ENCODE data around the gene DRICH1.

DNA sequence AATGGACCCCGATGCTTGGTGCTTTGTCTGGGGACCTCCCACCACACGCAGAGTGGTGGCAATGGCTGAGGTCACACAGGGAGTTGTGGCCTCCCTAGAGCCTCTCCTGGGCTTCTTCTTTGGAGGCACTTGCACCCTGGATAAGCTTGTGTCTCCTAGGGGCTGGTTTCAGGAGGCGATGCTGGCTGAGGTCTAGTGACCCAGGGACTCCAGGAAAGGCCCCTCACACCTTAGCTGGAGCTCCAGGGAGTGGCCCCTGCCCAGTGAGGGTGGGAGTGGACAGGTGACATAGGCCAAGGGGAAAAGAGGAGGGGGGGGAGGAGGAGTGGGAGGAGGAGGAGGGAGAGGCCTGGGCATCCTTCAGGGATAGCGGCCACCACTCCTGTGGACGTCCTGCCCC is 52.8 kb downstream of the DRICH1 start:
- TF ChIP-seq, protein P1, sequence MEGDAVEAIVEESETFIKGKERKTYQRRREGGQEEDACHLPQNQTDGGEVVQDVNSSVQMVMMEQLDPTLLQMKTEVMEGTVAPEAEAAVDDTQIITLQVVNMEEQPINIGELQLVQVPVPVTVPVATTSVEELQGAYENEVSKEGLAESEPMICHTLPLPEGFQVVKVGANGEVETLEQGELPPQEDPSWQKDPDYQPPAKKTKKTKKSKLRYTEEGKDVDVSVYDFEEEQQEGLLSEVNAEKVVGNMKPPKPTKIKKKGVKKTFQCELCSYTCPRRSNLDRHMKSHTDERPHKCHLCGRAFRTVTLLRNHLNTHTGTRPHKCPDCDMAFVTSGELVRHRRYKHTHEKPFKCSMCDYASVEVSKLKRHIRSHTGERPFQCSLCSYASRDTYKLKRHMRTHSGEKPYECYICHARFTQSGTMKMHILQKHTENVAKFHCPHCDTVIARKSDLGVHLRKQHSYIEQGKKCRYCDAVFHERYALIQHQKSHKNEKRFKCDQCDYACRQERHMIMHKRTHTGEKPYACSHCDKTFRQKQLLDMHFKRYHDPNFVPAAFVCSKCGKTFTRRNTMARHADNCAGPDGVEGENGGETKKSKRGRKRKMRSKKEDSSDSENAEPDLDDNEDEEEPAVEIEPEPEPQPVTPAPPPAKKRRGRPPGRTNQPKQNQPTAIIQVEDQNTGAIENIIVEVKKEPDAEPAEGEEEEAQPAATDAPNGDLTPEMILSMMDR (conservative IDR thresholded peaks at IDR 0.05; ENCODE audit: low read length) = no peak
- no peak for TF ChIP-seq EZH2phosphoT487 (IDR thresholded peaks at IDR 0.05; ENCODE audit: borderline replicate concordance, low read depth, low read length)

All from OCI-LY7 (cell line).